HepG2 (cell line): ENCODE data around the gene PROX1.

Experiments used
- ATF2 ChIP-seq: sonication (generic); formaldehyde crosslinking; IDR thresholded peaks from 2 replicates; pipeline ENCODE4 v1.4.0; 2020; ENCODE audit warnings: missing genetic modification reagents
- CTCF ChIP-seq: sonication (generic); formaldehyde crosslinking; IDR thresholded peaks from 2 replicates; pipeline ENCODE4 v1.5.0; 2020; ENCODE audit warnings: mild to moderate bottlenecking, missing genetic modification reagents, moderate library complexity
- FOXK1 ChIP-seq: sonication (generic); formaldehyde crosslinking; IDR thresholded peaks from 2 replicates; pipeline ENCODE4 v1.4.0; 2020; ENCODE audit warnings: low read depth, missing genetic modification reagents, borderline replicate concordance
- POLR2A ChIP-seq, 2 experiments: IDR thresholded peaks; 2 replicates each; pipeline ENCODE4 v1.6.1; 2011; ENCODE audit warnings: low read depth in 2 of 2, low read length in 2 of 2, mild to moderate bottlenecking in 1 of 2, moderate library complexity in 1 of 2; ENCODE audit not compliant: insufficient read depth in 1 of 2
- STAG1 ChIP-seq: sonication (generic); formaldehyde crosslinking; IDR thresholded peaks from 2 replicates; pipeline ENCODE4 v1.4.0; 2020; ENCODE audit warnings: missing genetic modification reagents
- ZNF605 ChIP-seq: sonication (generic); formaldehyde crosslinking; IDR thresholded peaks from 2 replicates; pipeline ENCODE4 v1.8.0; 2022; ENCODE audit warnings: mild to moderate bottlenecking, missing genetic modification reagents
- ZNF704 ChIP-seq: sonication (generic); formaldehyde crosslinking; IDR thresholded peaks from 2 replicates; pipeline ENCODE4 v1.8.1; 2023; ENCODE audit warnings: mild to moderate bottlenecking, inconsistent platforms, moderate library complexity, missing genetic modification reagents, borderline replicate concordance
- ZNF775 ChIP-seq: sonication (generic); formaldehyde crosslinking; IDR thresholded peaks from 2 replicates; pipeline ENCODE4 v1.4.0; 2020; ENCODE audit warnings: missing genetic modification reagents, mild to moderate bottlenecking, moderate library complexity, borderline replicate concordance
- TF ChIP-seq, protein P1 (sequence below): sonication (generic); formaldehyde crosslinking; conservative IDR thresholded peaks from 2 replicates; pipeline ENCODE4 v1.4.0; 2020; ENCODE audit warnings: missing genetic modification reagents

- TF ChIP-seq CTCF (no peak), POLR2A (IDR thresholded peaks at IDR 0.05; ENCODE audit: insufficient read depth in 1 of 2, low read depth in 2 of 2, low read length in 2 of 2) (no peak), ZNF775 (CRISPR knock-in tag) (no peak), FOXK1 (CRISPR knock-in tag) (no peak), ATF2 (no peak), ZNF704 (CRISPR knock-in tag) (no peak), STAG1 (CRISPR knock-in tag) (no peak), ZNF605 (CRISPR knock-in tag) (no peak)
- TF ChIP-seq, protein P1, sequence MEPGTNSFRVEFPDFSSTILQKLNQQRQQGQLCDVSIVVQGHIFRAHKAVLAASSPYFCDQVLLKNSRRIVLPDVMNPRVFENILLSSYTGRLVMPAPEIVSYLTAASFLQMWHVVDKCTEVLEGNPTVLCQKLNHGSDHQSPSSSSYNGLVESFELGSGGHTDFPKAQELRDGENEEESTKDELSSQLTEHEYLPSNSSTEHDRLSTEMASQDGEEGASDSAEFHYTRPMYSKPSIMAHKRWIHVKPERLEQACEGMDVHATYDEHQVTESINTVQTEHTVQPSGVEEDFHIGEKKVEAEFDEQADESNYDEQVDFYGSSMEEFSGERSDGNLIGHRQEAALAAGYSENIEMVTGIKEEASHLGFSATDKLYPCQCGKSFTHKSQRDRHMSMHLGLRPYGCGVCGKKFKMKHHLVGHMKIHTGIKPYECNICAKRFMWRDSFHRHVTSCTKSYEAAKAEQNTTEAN: no peak
These were observed 49.0 kb upstream of the PROX1 start for GRCh38 chr1:213938776-213939175.
